ENCODE measurements around the gene KAT8.
A peak's percentile ranks its signal among the peaks of the same experiment; 100 is the strongest.

The KAT8 gene

GRCh38 chr16:31107465-31107867 is 10.0 kb upstream of the KAT8 start:
- no peaks in the 10 kb centered on the region for H3K9me3 Mint-ChIP-seq
- intact Hi-C loops (cut with micrococcal nuclease): loop anchor here (5.0 kb wide), 2 partner anchors 35 kb away; partner anchors contain the start of genes ZNF646 and ZNF668
- peaks cover 50% of the 10 kb centered on the region for H3K4me1 Mint-ChIP-seq (ENCODE audit: low read depth)
- peak overlapping the region; percentile 75 for H3K27ac Mint-ChIP-seq
- H3K4me3 Mint-ChIP-seq: no peak overlapping the region
- H3K27me3 Mint-ChIP-seq: no peaks in the 10 kb centered on the region
- H3K36me3 Mint-ChIP-seq (ENCODE audit: low read depth): peaks cover 40% of the 10 kb centered on the region

GRCh38 chr16:31108035-31108793 is 9.2 kb upstream of the KAT8 start, which contains the start of gene BCKDK:
Gene BCKDK (plus strand): TSS chr16:31108386. CDS start chr16:31109224, 838 bp downstream.
- intact Hi-C loops (cut with micrococcal nuclease): loop anchor here (5.0 kb wide), 2 partner anchors 34 to 36 kb away; partner anchors contain the start of genes ZNF646 and ZNF668
- H3K27ac Mint-ChIP-seq: peak within 1 kb of the TSS; percentile 75

GRCh38 chr16:31108794-31109558 is 8.5 kb upstream of the KAT8 start:
- peak overlapping the region; percentile 88 for H3K4me3 Mint-ChIP-seq
- H3K36me3 Mint-ChIP-seq (ENCODE audit: low read depth): peaks cover 46% of the 10 kb centered on the region
- no peaks in the 10 kb centered on the region for H3K9me3 Mint-ChIP-seq
- peak overlapping the region; percentile 75 for H3K27ac Mint-ChIP-seq
- peaks cover 65% of the 10 kb centered on the region for H3K4me1 Mint-ChIP-seq (ENCODE audit: low read depth)
- intact Hi-C loops (cut with micrococcal nuclease): loop anchor here (5.0 kb wide), 2 partner anchors 33 to 37 kb away; partner anchors contain the start of genes ZNF646 and ZNF668
- H3K27me3 Mint-ChIP-seq: no peaks in the 10 kb centered on the region

More at GRCh38 chr16:31108035-31108793, 9.2 kb upstream of the KAT8 start, which contains the start of gene BCKDK:
- Mint-ChIP-seq H3K4me1 (ENCODE audit: low read depth) (peaks cover 58% of the 10 kb centered on the region), H3K9me3 (no peaks in the 10 kb centered on the region), H3K36me3 (ENCODE audit: low read depth) (peaks cover 46% of the 10 kb centered on the region), H3K4me3 (peak within 1 kb of the TSS; percentile 88), H3K27me3 (no peaks in the 10 kb centered on the region)

GRCh38 chr16:31109622-31110021 is 7.8 kb upstream of the KAT8 start:
- no peaks in the 10 kb centered on the region for H3K9me3 Mint-ChIP-seq
- no peaks in the 10 kb centered on the region for H3K27me3 Mint-ChIP-seq
- H3K27ac Mint-ChIP-seq: peak overlapping the region; percentile 75
- H3K4me1 Mint-ChIP-seq (ENCODE audit: low read depth): peaks cover 70% of the 10 kb centered on the region
- intact Hi-C loops (cut with micrococcal nuclease): loop anchor here (5.0 kb wide), 2 partner anchors 33 to 37 kb away; partner anchors contain the start of genes ZNF646 and ZNF668
- H3K4me3 Mint-ChIP-seq: peak overlapping the region; percentile 88
- H3K36me3 Mint-ChIP-seq (ENCODE audit: low read depth): peaks cover 48% of the 10 kb centered on the region

GRCh38 chr16:31110106-31111034 is 7.1 kb upstream of the KAT8 start:
- Mint-ChIP-seq H3K9me3 (no peaks in the 10 kb centered on the region), H3K4me1 (ENCODE audit: low read depth) (peaks cover 75% of the 10 kb centered on the region), H3K27ac (peak overlapping the region; percentile 75), H3K4me3 (peak overlapping the region; percentile 88), H3K27me3 (no peaks in the 10 kb centered on the region), H3K36me3 (ENCODE audit: low read depth) (peaks cover 54% of the 10 kb centered on the region)
- intact Hi-C loops (cut with micrococcal nuclease): no loop called here

GRCh38 chr16:31111881-31112466 is 5.5 kb upstream of the KAT8 start:
- Mint-ChIP-seq H3K27me3 (no peaks in the 10 kb centered on the region), H3K36me3 (ENCODE audit: low read depth) (peaks cover 70% of the 10 kb centered on the region), H3K9me3 (no peaks in the 10 kb centered on the region), H3K4me1 (ENCODE audit: low read depth) (peaks cover 80% of the 10 kb centered on the region), H3K27ac (peak overlapping the region; percentile 98), H3K4me3 (no peak overlapping the region)
- intact Hi-C loops (cut with micrococcal nuclease): no loop called here

- H3K36me3 Mint-ChIP-seq (ENCODE audit: low read depth): peaks cover 77% of the 10 kb centered on the region
- H3K9me3 Mint-ChIP-seq: no peaks in the 10 kb centered on the region
- intact Hi-C loops (cut with micrococcal nuclease): no loop called here
- H3K27ac Mint-ChIP-seq: peak overlapping the region; percentile 98
- peak overlapping the region; percentile 13 for H3K4me3 Mint-ChIP-seq
- no peaks in the 10 kb centered on the region for H3K27me3 Mint-ChIP-seq
- peaks cover 74% of the 10 kb centered on the region for H3K4me1 Mint-ChIP-seq (ENCODE audit: low read depth)
Observed at GRCh38 chr16:31112711-31113110, 4.8 kb upstream of the KAT8 start.

- no peaks in the 10 kb centered on the region for H3K27me3 Mint-ChIP-seq
- H3K9me3 Mint-ChIP-seq: no peaks in the 10 kb centered on the region
- peak overlapping the region; percentile 65 for H3K4me3 Mint-ChIP-seq
- peak overlapping the region; percentile 98 for H3K27ac Mint-ChIP-seq
- H3K36me3 Mint-ChIP-seq (ENCODE audit: low read depth): peaks cover 84% of the 10 kb centered on the region
- intact Hi-C loops (cut with micrococcal nuclease): no loop called here
- peaks cover 74% of the 10 kb centered on the region for H3K4me1 Mint-ChIP-seq (ENCODE audit: low read depth)
Observed at GRCh38 chr16:31113121-31114120, 4.0 kb upstream of the KAT8 start.

GRCh38 chr16:31114468-31114867 is 3.0 kb upstream of the KAT8 start:
- no peaks in the 10 kb centered on the region for H3K9me3 Mint-ChIP-seq
- H3K4me1 Mint-ChIP-seq (ENCODE audit: low read depth): peaks cover 80% of the 10 kb centered on the region
- intact Hi-C loops (cut with micrococcal nuclease): no loop called here
- H3K27me3 Mint-ChIP-seq: no peaks in the 10 kb centered on the region
- H3K4me3 Mint-ChIP-seq: peak overlapping the region; percentile 65
- H3K36me3 Mint-ChIP-seq (ENCODE audit: low read depth): peaks cover 85% of the 10 kb centered on the region
- peak overlapping the region; percentile 98 for H3K27ac Mint-ChIP-seq

- Mint-ChIP-seq H3K36me3 (ENCODE audit: low read depth) (peaks cover 86% of the 10 kb centered on the region), H3K27me3 (no peaks in the 10 kb centered on the region), H3K4me1 (ENCODE audit: low read depth) (peaks cover 51% of the 10 kb centered on the region), H3K27ac (peak overlapping the region; percentile 98), H3K9me3 (no peaks in the 10 kb centered on the region), H3K4me3 (peak overlapping the region; percentile 91)
- intact Hi-C loops (cut with micrococcal nuclease): loop anchor here (1.0 kb wide), 2 partner anchors 11 to 24 kb away; no protein-coding TSS in a partner anchor
Observed at GRCh38 chr16:31118223-31119155, 1.0 kb downstream of the KAT8 start.

GRCh38 chr16:31120129-31120528 is 2.7 kb downstream of the KAT8 start:
- intact Hi-C loops (cut with micrococcal nuclease): no loop called here
- Mint-ChIP-seq H3K9me3 (no peaks in the 10 kb centered on the region), H3K4me3 (no peak overlapping the region), H3K4me1 (ENCODE audit: low read depth) (peaks cover 42% of the 10 kb centered on the region), H3K36me3 (ENCODE audit: low read depth) (peaks cover 96% of the 10 kb centered on the region), H3K27me3 (no peaks in the 10 kb centered on the region), H3K27ac (no peak overlapping the region)
